Measurements from ENCODE around the gene CCDC81.
"Not testable (repeated sequence)": the region's sequence is repeated elsewhere in the genome, so short reads cannot be mapped to it uniquely, and the experiment has no call there.

DNA sequence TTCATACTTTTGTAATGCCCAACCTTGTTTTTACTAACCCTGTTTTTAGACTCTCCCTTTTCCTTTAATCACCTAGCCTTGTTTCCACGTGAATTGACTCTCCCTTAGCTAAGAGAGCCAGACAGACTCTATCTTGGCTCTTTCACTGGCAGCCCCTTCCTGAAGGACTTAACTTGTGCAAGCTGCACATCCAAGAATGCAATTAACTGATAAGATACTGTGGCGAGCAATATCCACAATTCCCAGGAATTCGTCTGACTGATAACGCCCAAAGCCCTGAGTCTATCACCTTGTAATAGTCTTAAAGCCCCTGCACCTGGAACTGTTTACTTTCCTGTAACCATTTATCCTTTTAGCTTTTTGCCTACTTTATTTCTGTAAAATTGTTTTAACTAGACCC is 48.8 kb downstream of the CCDC81 start:
- TF ChIP-seq, protein P1, sequence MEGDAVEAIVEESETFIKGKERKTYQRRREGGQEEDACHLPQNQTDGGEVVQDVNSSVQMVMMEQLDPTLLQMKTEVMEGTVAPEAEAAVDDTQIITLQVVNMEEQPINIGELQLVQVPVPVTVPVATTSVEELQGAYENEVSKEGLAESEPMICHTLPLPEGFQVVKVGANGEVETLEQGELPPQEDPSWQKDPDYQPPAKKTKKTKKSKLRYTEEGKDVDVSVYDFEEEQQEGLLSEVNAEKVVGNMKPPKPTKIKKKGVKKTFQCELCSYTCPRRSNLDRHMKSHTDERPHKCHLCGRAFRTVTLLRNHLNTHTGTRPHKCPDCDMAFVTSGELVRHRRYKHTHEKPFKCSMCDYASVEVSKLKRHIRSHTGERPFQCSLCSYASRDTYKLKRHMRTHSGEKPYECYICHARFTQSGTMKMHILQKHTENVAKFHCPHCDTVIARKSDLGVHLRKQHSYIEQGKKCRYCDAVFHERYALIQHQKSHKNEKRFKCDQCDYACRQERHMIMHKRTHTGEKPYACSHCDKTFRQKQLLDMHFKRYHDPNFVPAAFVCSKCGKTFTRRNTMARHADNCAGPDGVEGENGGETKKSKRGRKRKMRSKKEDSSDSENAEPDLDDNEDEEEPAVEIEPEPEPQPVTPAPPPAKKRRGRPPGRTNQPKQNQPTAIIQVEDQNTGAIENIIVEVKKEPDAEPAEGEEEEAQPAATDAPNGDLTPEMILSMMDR (IDR thresholded peaks at IDR 0.05; ENCODE audit: low read depth, low read length): not testable (repeated sequence)
- not testable (repeated sequence) for TF ChIP-seq EZH2phosphoT487 (IDR thresholded peaks at IDR 0.05; ENCODE audit: low read depth)

Data from OCI-LY3 (cell line).